H9 (cell line): ENCODE results near the gene FTO. TPM values are rescaled to one million over a fixed set of nuclear protein-coding genes. Genes with fewer than 3 reads are reported as not detected.

Experiments used
- DNase-seq: peaks from one replicate; pipeline ENCODE4 v3.0.0-alpha.2; 2017
- H2AFZ ChIP-seq: one replicate; pipeline ENCODE4 v1.6.1; 2013; ENCODE audit warnings: mild to moderate bottlenecking, low read length, control low read depth, moderate library complexity
- H2AK5ac ChIP-seq: 2 replicates; pipeline ENCODE4 v1.6.1; 2013; ENCODE audit warnings: low read length, control low read depth, mixed read lengths; ENCODE audit not compliant: insufficient read length
- H2BK120ac ChIP-seq: one replicate; pipeline ENCODE4 v1.6.1; 2013; ENCODE audit warnings: low read depth, mild to moderate bottlenecking, low read length, control low read depth, inconsistent platforms; ENCODE audit not compliant: poor library complexity, severe bottlenecking
- H2BK12ac ChIP-seq: 2 replicates; pipeline ENCODE4 v1.6.1; 2013; ENCODE audit warnings: low read length, control low read depth, mixed read lengths, low read depth; ENCODE audit not compliant: insufficient read length
- H2BK15ac ChIP-seq: 2 replicates; pipeline ENCODE4 v1.6.1; 2013; ENCODE audit warnings: low read depth, low read length, control low read depth
- H2BK20ac ChIP-seq: one replicate; pipeline ENCODE4 v1.6.1; 2013; ENCODE audit warnings: low read depth, mild to moderate bottlenecking, low read length, control low read depth, inconsistent platforms; ENCODE audit not compliant: poor library complexity, severe bottlenecking
- H2BK5ac ChIP-seq: 2 replicates; pipeline ENCODE4 v1.6.1; 2013; ENCODE audit warnings: low read length, control low read depth, mixed read lengths; ENCODE audit not compliant: insufficient read length
- H3K14ac ChIP-seq: 2 replicates; pipeline ENCODE4 v1.6.1; 2013; ENCODE audit warnings: low read length, control low read depth; ENCODE audit not compliant: insufficient read depth
- H3K18ac ChIP-seq: 2 replicates; pipeline ENCODE4 v1.6.1; 2013; ENCODE audit warnings: low read depth, mild to moderate bottlenecking, mixed read lengths, low read length, control low read depth; ENCODE audit not compliant: insufficient read length
- H3K23ac ChIP-seq: 2 replicates; pipeline ENCODE4 v1.6.1; 2013; ENCODE audit warnings: low read length, control low read depth, mixed read lengths, low read depth; ENCODE audit not compliant: insufficient read length
- H3K23me2 ChIP-seq: 2 replicates; pipeline ENCODE4 v1.6.1; 2013; ENCODE audit warnings: low read depth, mild to moderate bottlenecking, mixed read lengths, low read length, control low read depth; ENCODE audit not compliant: insufficient read length, poor library complexity, severe bottlenecking
- H3K27ac ChIP-seq: 2 replicates; pipeline ENCODE4 v1.5.1; 2013; ENCODE audit warnings: low read length, control low read depth, mixed read lengths, low read depth; ENCODE audit not compliant: insufficient read length
- H3K27me3 ChIP-seq: 2 replicates; pipeline ENCODE4 v1.6.1; 2013; ENCODE audit warnings: low read length, control low read depth, inconsistent platforms; ENCODE audit not compliant: insufficient read depth
- H3K4ac ChIP-seq: 2 replicates; pipeline ENCODE4 v1.6.1; 2013; ENCODE audit warnings: low read depth, mild to moderate bottlenecking, control low read depth, inconsistent platforms, low read length, moderate library complexity
- H3K4me1 ChIP-seq: 2 replicates; pipeline ENCODE4 v1.6.1; 2013; ENCODE audit warnings: low read length, control low read depth, inconsistent platforms; ENCODE audit not compliant: insufficient read depth
- H3K4me2 ChIP-seq: 2 replicates; pipeline ENCODE4 v1.6.1; 2013; ENCODE audit warnings: low read length, control low read depth, mixed read lengths; ENCODE audit not compliant: insufficient read length, insufficient read depth
- H3K56ac ChIP-seq: 2 replicates; pipeline ENCODE4 v1.6.1; 2013; ENCODE audit warnings: low read depth, mild to moderate bottlenecking, mixed read lengths, low read length, control low read depth; ENCODE audit not compliant: insufficient read length
- H3K79me1 ChIP-seq: 2 replicates; pipeline ENCODE4 v1.6.1; 2013; ENCODE audit warnings: low read depth, mild to moderate bottlenecking, moderate library complexity, low read length, control low read depth, inconsistent platforms; ENCODE audit not compliant: insufficient read depth, poor library complexity, severe bottlenecking
- H3K79me2 ChIP-seq: 2 replicates; pipeline ENCODE4 v1.6.1; 2013; ENCODE audit warnings: low read length, control low read depth, inconsistent platforms; ENCODE audit not compliant: insufficient read depth
- H3K9ac ChIP-seq: 2 replicates; pipeline ENCODE4 v1.6.1; 2013; ENCODE audit warnings: low read length, control low read depth, mixed read lengths; ENCODE audit not compliant: insufficient read length; ENCODE audit errors: extremely low read depth
- H3K9me3 ChIP-seq: one replicate; pipeline ENCODE4 v1.6.1; 2013; ENCODE audit warnings: low read depth, low read length, inconsistent platforms; ENCODE audit not compliant: control insufficient read depth
- H3T11ph ChIP-seq: one replicate; pipeline ENCODE4 v1.6.1; 2013; ENCODE audit warnings: mild to moderate bottlenecking, low read length, control low read depth, inconsistent platforms
- H4K20me1 ChIP-seq: one replicate; pipeline ENCODE4 v1.6.1; 2013; ENCODE audit not compliant: control insufficient read depth, insufficient read length, insufficient read depth
- H4K5ac ChIP-seq: 2 replicates; pipeline ENCODE4 v1.6.1; 2013; ENCODE audit warnings: low read depth, mild to moderate bottlenecking, mixed read lengths, low read length, control low read depth; ENCODE audit not compliant: insufficient read length
- H4K8ac ChIP-seq: replicated peaks from 2 replicates; pipeline ENCODE4 v1.6.1; 2013; ENCODE audit warnings: low read length, control low read depth, mixed read lengths, low read depth; ENCODE audit not compliant: insufficient read length
- H4K91ac ChIP-seq: 2 replicates; pipeline ENCODE4 v1.6.1; 2013; ENCODE audit warnings: low read depth, mild to moderate bottlenecking, moderate library complexity, mixed read lengths, low read length, control low read depth; ENCODE audit not compliant: insufficient read length
- H3K27ac Mint-ChIP-seq, 3 experiments: 2 replicates in 2 of 3; 3 replicates in 1 of 3; pipeline ENCODE4 v1.8.0; 2020 to 2021; ENCODE audit warnings: mixed read lengths in 3 of 3, mild to moderate bottlenecking in 1 of 3, moderate library complexity in 1 of 3
- H3K27me3 Mint-ChIP-seq: 2 replicates; pipeline ENCODE4 v1.8.0; 2021; ENCODE audit warnings: low read depth, mild to moderate bottlenecking, moderate library complexity, mixed read lengths
- H3K36me3 Mint-ChIP-seq, 3 experiments: 2 replicates in 2 of 3; 3 replicates in 1 of 3; pipeline ENCODE4 v1.8.0; 2020 to 2021; ENCODE audit warnings: low read depth in 3 of 3, mixed read lengths in 3 of 3; ENCODE audit not compliant: insufficient read depth in 1 of 3
- H3K4me1 Mint-ChIP-seq, 2 experiments: 2 replicates each; pipeline ENCODE4 v1.8.0; 2020; ENCODE audit warnings: mixed read lengths in 2 of 2
- H3K4me3 Mint-ChIP-seq, 2 experiments: 2 replicates in 1 of 2; 3 replicates in 1 of 2; pipeline ENCODE4 v1.8.0; 2020 to 2021; ENCODE audit warnings: mild to moderate bottlenecking in 2 of 2, mixed read lengths in 2 of 2, moderate library complexity in 1 of 2
- H3K9me3 Mint-ChIP-seq, 2 experiments: 2 replicates in 1 of 2; 3 replicates in 1 of 2; pipeline ENCODE4 v1.8.0; 2020; ENCODE audit warnings: mild to moderate bottlenecking in 2 of 2, mixed read lengths in 2 of 2, moderate library complexity in 1 of 2
- CTCF ChIP-seq: fragments of 200-600 bp; sonication (generic); conservative IDR thresholded peaks from 3 replicates; pipeline ENCODE4 v1.8.0; 2021; ENCODE audit warnings: antibody characterized with exemption, mild to moderate bottlenecking
- WGBS: extraction: QIAGEN DNeasy Blood & Tissue Kit; methylation state at CpG from one replicate; pipeline ENCODE4 v1.1.7; 2013; ENCODE audit warnings: missing lambda C conversion rate, low lambda C conversion rate, mixed read lengths; ENCODE audit not compliant: insufficient read length; ENCODE audit errors: extremely low coverage; 5-methylcytosine and 5-hydroxymethylcytosine counted together
- total RNA-seq: library from RNA; stranded (reverse); gene quantifications from 2 replicates; pipeline ENCODE4 v1.2.1, GENCODE V29; 2021

FTO gene
- total RNA-seq, 1 experiment from 2014 or later, result 67.9 TPM

DNA sequence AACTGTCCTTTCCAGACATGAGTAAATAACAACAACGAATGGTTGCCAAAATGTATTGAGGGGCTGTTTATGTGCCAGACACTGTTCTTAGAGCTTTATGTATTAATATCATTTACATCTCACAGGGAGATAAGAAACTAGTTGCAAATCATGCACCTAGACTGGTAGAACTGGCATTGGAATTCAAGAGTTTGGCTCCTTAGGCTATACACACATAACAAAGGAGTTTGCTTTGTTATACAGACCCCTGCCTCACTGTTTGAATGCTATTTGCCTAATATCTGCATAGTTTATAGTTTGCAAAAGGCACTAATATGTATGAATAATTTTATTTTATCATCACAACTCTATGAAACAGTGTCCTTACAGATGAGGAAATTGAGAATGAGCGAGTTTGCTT, 100.0 kb downstream of the FTO start:
- Histone ChIP-seq H3K9me3 (no peaks in the 10 kb centered on the region), H3K4me2 (no peak overlapping the region), H2BK120ac (no peak overlapping the region), H3K27me3 (no peaks in the 10 kb centered on the region), H3K56ac (no peak overlapping the region), H3K4ac (no peak overlapping the region), H4K5ac (no peak overlapping the region), H2BK12ac (no peak overlapping the region), H2BK20ac (no peak overlapping the region), H3K23ac (no peak overlapping the region), H3T11ph (no peak overlapping the region), H2AK5ac (no peak overlapping the region), H3K79me2 (no peaks in the 10 kb centered on the region), H3K14ac (no peak overlapping the region), H4K91ac (no peak overlapping the region), H4K8ac (no peak overlapping the region), H2BK15ac (no peak overlapping the region), H4K20me1 (no peaks in the 10 kb centered on the region), H3K23me2 (no peaks in the 10 kb centered on the region), H2AFZ (no peak overlapping the region), H3K27ac (no peak overlapping the region), H3K9ac (no peak overlapping the region), H2BK5ac (no peak overlapping the region), H3K18ac (no peak overlapping the region), H3K4me1 (peaks cover 8% of the 10 kb centered on the region), H3K79me1 (no peaks in the 10 kb centered on the region)
- Mint-ChIP-seq H3K36me3 (peaks cover 0 to 14% (median 2%) of the 10 kb centered on the region in 3 experiments; a peak in 3 of 7 replicates), H3K27ac (peak overlapping the region in 1 of 3 experiments; percentile 31; a peak in 1 of 7 replicates), H3K27me3 (no peaks in the 10 kb centered on the region), H3K9me3 (peaks cover 0 to 3% of the 10 kb centered on the region in 2 experiments; a peak in 3 of 5 replicates), H3K4me3 (no peak overlapping the region), H3K4me1 (peaks cover 35 to 41% of the 10 kb centered on the region in 2 experiments)
- no CpG with 5 or more reads among the region's 2 CpGs for whole genome bisulfite sequencing
- no peak for TF ChIP-seq CTCF
- no peak for DNase-seq
